ENCODE measurements around the gene ITPR1. TPM values are rescaled to one million over a fixed set of nuclear protein-coding genes. Genes with fewer than 3 reads are reported as not detected.

The ITPR1 gene
- total RNA-seq, 2 donors from 2014 or later, result 5.9 TPM

- 100% methylated on average over 1 of the region's 1 CpG; no CpG with 5 or more reads in 1 of the 2 experiments for WGBS, 2 experiments (ENCODE audit: insufficient coverage in 1 of 2, insufficient read length in 1 of 2)
- TF ChIP-seq, protein P1, sequence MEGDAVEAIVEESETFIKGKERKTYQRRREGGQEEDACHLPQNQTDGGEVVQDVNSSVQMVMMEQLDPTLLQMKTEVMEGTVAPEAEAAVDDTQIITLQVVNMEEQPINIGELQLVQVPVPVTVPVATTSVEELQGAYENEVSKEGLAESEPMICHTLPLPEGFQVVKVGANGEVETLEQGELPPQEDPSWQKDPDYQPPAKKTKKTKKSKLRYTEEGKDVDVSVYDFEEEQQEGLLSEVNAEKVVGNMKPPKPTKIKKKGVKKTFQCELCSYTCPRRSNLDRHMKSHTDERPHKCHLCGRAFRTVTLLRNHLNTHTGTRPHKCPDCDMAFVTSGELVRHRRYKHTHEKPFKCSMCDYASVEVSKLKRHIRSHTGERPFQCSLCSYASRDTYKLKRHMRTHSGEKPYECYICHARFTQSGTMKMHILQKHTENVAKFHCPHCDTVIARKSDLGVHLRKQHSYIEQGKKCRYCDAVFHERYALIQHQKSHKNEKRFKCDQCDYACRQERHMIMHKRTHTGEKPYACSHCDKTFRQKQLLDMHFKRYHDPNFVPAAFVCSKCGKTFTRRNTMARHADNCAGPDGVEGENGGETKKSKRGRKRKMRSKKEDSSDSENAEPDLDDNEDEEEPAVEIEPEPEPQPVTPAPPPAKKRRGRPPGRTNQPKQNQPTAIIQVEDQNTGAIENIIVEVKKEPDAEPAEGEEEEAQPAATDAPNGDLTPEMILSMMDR (conservative IDR thresholded peaks at IDR 0.05), result no peak
- H3K27ac ChIP-seq (ENCODE audit: low read depth, low read length), result no peak overlapping the region
- H3K4me3 ChIP-seq (ENCODE audit: low read length), result no peak overlapping the region
- H3K27me3 Mint-ChIP-seq (ENCODE audit: insufficient read depth), result no peaks in the 10 kb centered on the region
- H3K4me1 Mint-ChIP-seq, result no peaks in the 10 kb centered on the region
- H3K4me3 Mint-ChIP-seq, result no peak overlapping the region
- H3K36me3 ChIP-seq (ENCODE audit: control insufficient read depth, insufficient read depth, low read length), result no peaks in the 10 kb centered on the region
- no peaks in the 10 kb centered on the region for H3K4me1 ChIP-seq (ENCODE audit: control insufficient read depth, insufficient read depth, low read length)
- H3K27ac Mint-ChIP-seq, result no peak overlapping the region
- H3K36me3 Mint-ChIP-seq (ENCODE audit: low read depth), result no peaks in the 10 kb centered on the region
- DNase-seq, result no peak
- H3K9me3 Mint-ChIP-seq, result no peaks in the 10 kb centered on the region
- H3K9ac ChIP-seq (ENCODE audit: extremely low read depth, low read length, poor library complexity, severe bottlenecking), result no peak overlapping the region
- no peaks in the 10 kb centered on the region for H3K9me3 ChIP-seq (ENCODE audit: control insufficient read depth, low read length)
- no peaks in the 10 kb centered on the region for H3K27me3 ChIP-seq (ENCODE audit: control insufficient read depth, insufficient read depth, low read length, poor library complexity, severe bottlenecking)
Measured at GRCh38 chr3:4778740-4779139, 285.6 kb downstream of the ITPR1 start.

DNA sequence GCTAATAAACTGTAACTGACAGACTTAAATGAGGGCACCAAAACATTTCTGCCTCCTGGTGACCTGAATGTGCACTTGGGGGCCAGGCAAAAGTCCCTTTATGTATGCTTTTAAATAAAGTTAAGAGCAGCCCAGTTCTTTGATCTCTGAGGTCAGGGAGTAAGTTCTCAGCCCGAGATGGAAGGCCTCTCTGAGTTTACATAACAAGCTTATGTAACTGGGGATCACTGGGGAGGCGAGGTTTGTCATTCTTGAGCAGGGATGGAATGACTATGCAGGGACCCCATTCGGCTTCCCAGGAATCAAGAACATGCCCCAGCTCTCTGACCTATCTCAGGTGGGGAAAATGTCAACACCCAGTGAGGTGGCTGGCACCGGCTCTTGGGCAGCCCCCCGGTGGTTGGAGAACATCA lies 287.4 kb downstream of the ITPR1 start:
- H3K4me3 Mint-ChIP-seq, result no peak overlapping the region
- Histone ChIP-seq H3K27ac (ENCODE audit: low read depth, low read length) (no peak overlapping the region), H3K4me1 (ENCODE audit: control insufficient read depth, insufficient read depth, low read length) (no peaks in the 10 kb centered on the region), H3K9ac (ENCODE audit: extremely low read depth, low read length, poor library complexity, severe bottlenecking) (no peak overlapping the region), H3K36me3 (ENCODE audit: control insufficient read depth, insufficient read depth, low read length) (no peaks in the 10 kb centered on the region), H3K4me3 (ENCODE audit: low read length) (no peak overlapping the region), H3K9me3 (ENCODE audit: control insufficient read depth, low read length) (no peaks in the 10 kb centered on the region), H3K27me3 (ENCODE audit: control insufficient read depth, insufficient read depth, low read length, poor library complexity, severe bottlenecking) (no peaks in the 10 kb centered on the region)
- H3K4me1 Mint-ChIP-seq, result no peaks in the 10 kb centered on the region
- no peak for DNase-seq
- TF ChIP-seq, protein P1 (conservative IDR thresholded peaks at IDR 0.05), result peak; percentile 38
- WGBS, 2 experiments (ENCODE audit: insufficient coverage in 1 of 2, insufficient read length in 1 of 2), result 88% methylated on average over 4 to 5 of the region's 5 CpGs
- no peak overlapping the region for H3K27ac Mint-ChIP-seq
- H3K9me3 Mint-ChIP-seq, result no peaks in the 10 kb centered on the region
- H3K27me3 Mint-ChIP-seq (ENCODE audit: insufficient read depth), result no peaks in the 10 kb centered on the region
- H3K36me3 Mint-ChIP-seq (ENCODE audit: low read depth), result no peaks in the 10 kb centered on the region

GRCh38 chr3:4782095-4782494 lies 288.9 kb downstream of the ITPR1 start:
- H3K27me3 Mint-ChIP-seq (ENCODE audit: insufficient read depth), result peaks cover 3% of the 10 kb centered on the region
- H3K4me1 ChIP-seq (ENCODE audit: control insufficient read depth, insufficient read depth, low read length), result no peaks in the 10 kb centered on the region
- H3K27me3 ChIP-seq (ENCODE audit: control insufficient read depth, insufficient read depth, low read length, poor library complexity, severe bottlenecking), result no peaks in the 10 kb centered on the region
- WGBS, 2 experiments (ENCODE audit: insufficient coverage in 1 of 2, insufficient read length in 1 of 2), result 89% methylated on average over 2 to 3 of the region's 3 CpGs
- TF ChIP-seq, protein P1 (conservative IDR thresholded peaks at IDR 0.05), result no peak
- no peaks in the 10 kb centered on the region for H3K9me3 ChIP-seq (ENCODE audit: control insufficient read depth, low read length)
- H3K4me1 Mint-ChIP-seq, result no peaks in the 10 kb centered on the region
- H3K4me3 Mint-ChIP-seq, result no peak overlapping the region
- H3K36me3 Mint-ChIP-seq (ENCODE audit: low read depth), result no peaks in the 10 kb centered on the region
- no peak for DNase-seq
- no peaks in the 10 kb centered on the region for H3K36me3 ChIP-seq (ENCODE audit: control insufficient read depth, insufficient read depth, low read length)
- H3K9me3 Mint-ChIP-seq, result no peaks in the 10 kb centered on the region
- H3K4me3 ChIP-seq (ENCODE audit: low read length), result no peak overlapping the region
- no peak overlapping the region for H3K27ac Mint-ChIP-seq
- H3K9ac ChIP-seq (ENCODE audit: extremely low read depth, low read length, poor library complexity, severe bottlenecking), result no peak overlapping the region
- H3K27ac ChIP-seq (ENCODE audit: low read depth, low read length), result no peak overlapping the region
